Mesothelial cell of epicardium (in vitro differentiated cells): ENCODE measurements around the gene CHST15. TPM values are rescaled to one million over a fixed set of nuclear protein-coding genes. Genes with fewer than 3 reads are reported as not detected.

Experiments used
- DNase-seq, 2 experiments: peaks; one replicate each; pipeline ENCODE4 v3.0.0; 2021; ENCODE audit warnings: low spot score in 2 of 2; ENCODE audit not compliant: unreplicated experiment in 2 of 2
- H3K27ac Mint-ChIP-seq: 2 replicates; pipeline ENCODE4 v1.8.0; 2021; ENCODE audit warnings: mixed read lengths
- H3K27me3 Mint-ChIP-seq: 2 replicates; pipeline ENCODE4 v1.8.0; 2021; ENCODE audit warnings: low read depth, mixed read lengths
- H3K36me3 Mint-ChIP-seq: 2 replicates; pipeline ENCODE4 v1.8.0; 2021; ENCODE audit warnings: mixed read lengths
- H3K4me1 Mint-ChIP-seq: 2 replicates; pipeline ENCODE4 v1.8.0; 2021; ENCODE audit warnings: mixed read lengths
- H3K4me3 Mint-ChIP-seq: 2 replicates; pipeline ENCODE4 v1.8.0; 2021; ENCODE audit warnings: mild to moderate bottlenecking, moderate library complexity, mixed read lengths
- H3K9me3 Mint-ChIP-seq: 2 replicates; pipeline ENCODE4 v1.8.0; 2021; ENCODE audit warnings: mixed read lengths
- CTCF ChIP-seq: fragments of 200-600 bp; sonication (generic); IDR thresholded peaks from one replicate; pipeline ENCODE4 v1.5.0; 2021; ENCODE audit warnings: antibody characterized with exemption; ENCODE audit not compliant: unreplicated experiment
- total RNA-seq: library from RNA; stranded (reverse); gene quantifications from 3 replicates; pipeline ENCODE4 v1.2.1, GENCODE V29; 2021

The CHST15 gene
- total RNA-seq, 1 donor from 2014 or later: 39.4 TPM

GRCh38 chr10:124025152-124025551, 68.2 kb downstream of the CHST15 start:
- Mint-ChIP-seq H3K36me3 (peaks cover 8% of the 10 kb centered on the region), H3K9me3 (no peaks in the 10 kb centered on the region), H3K4me1 (peaks cover 17% of the 10 kb centered on the region), H3K27me3 (peaks cover 3% of the 10 kb centered on the region), H3K4me3 (no peak overlapping the region), H3K27ac (no peak overlapping the region)
- TF ChIP-seq CTCF: no peak
- DNase-seq: no peak

- Mint-ChIP-seq H3K4me1 (peaks cover 17% of the 10 kb centered on the region), H3K36me3 (peaks cover 7% of the 10 kb centered on the region), H3K27ac (no peak overlapping the region), H3K27me3 (peaks cover 3% of the 10 kb centered on the region), H3K4me3 (no peak overlapping the region), H3K9me3 (no peaks in the 10 kb centered on the region)
- DNase-seq: no peak
- TF ChIP-seq CTCF: no peak
Observed at GRCh38 chr10:124022066-124022465, 71.3 kb downstream of the CHST15 start.

GRCh38 chr10:124020981-124021815, 72.2 kb downstream of the CHST15 start:
- peaks cover 17% of the 10 kb centered on the region for H3K4me1 Mint-ChIP-seq
- no peak for TF ChIP-seq CTCF
- H3K27ac Mint-ChIP-seq: no peak overlapping the region
- H3K9me3 Mint-ChIP-seq: no peaks in the 10 kb centered on the region
- peaks cover 11% of the 10 kb centered on the region for H3K36me3 Mint-ChIP-seq
- peaks cover 3% of the 10 kb centered on the region for H3K27me3 Mint-ChIP-seq
- DNase-seq: no peak
- H3K4me3 Mint-ChIP-seq: no peak overlapping the region

GRCh38 chr10:124019886-124020797, 73.3 kb downstream of the CHST15 start:
- Mint-ChIP-seq H3K27ac (no peak overlapping the region), H3K36me3 (peaks cover 14% of the 10 kb centered on the region), H3K4me3 (no peak overlapping the region), H3K4me1 (peaks cover 14% of the 10 kb centered on the region), H3K9me3 (no peaks in the 10 kb centered on the region), H3K27me3 (peaks cover 3% of the 10 kb centered on the region)
- no peak for DNase-seq
- TF ChIP-seq CTCF: no peak

- Mint-ChIP-seq H3K27ac (no peak overlapping the region), H3K9me3 (peaks cover 2% of the 10 kb centered on the region), H3K4me3 (no peak overlapping the region), H3K4me1 (peaks cover 14% of the 10 kb centered on the region), H3K27me3 (peaks cover 3% of the 10 kb centered on the region), H3K36me3 (peaks cover 16% of the 10 kb centered on the region)
- TF ChIP-seq CTCF: no peak
- DNase-seq: no peak
Observed at GRCh38 chr10:124018886-124019525, 74.4 kb downstream of the CHST15 start.
